K562 (cell line): Measurements from ENCODE around the gene ETFBKMT.

Source experiments
- BACH1 ChIP-seq: fragments of 200-800 bp; sonication (Bioruptor generic); IDR thresholded peaks from 2 replicates; pipeline ENCODE4 v1.6.1; 2016; ENCODE audit warnings: missing genetic modification characterization, missing compliant biosample characterization
- EGR1 ChIP-seq: fragments of 450-650 bp; conservative IDR thresholded peaks from 2 replicates; pipeline ENCODE4 v1.6.1; 2017; ENCODE audit warnings: mild to moderate bottlenecking
- POLR2AphosphoS5 ChIP-seq: IDR thresholded peaks from 2 replicates; pipeline ENCODE4 v1.6.1; 2011; ENCODE audit warnings: mild to moderate bottlenecking, low read depth, low read length, moderate library complexity; ENCODE audit not compliant: control insufficient read depth, insufficient read depth
- TAF15 ChIP-seq: fragments of 200-400 bp; formaldehyde crosslinking; IDR thresholded peaks from 2 replicates; pipeline ENCODE4 v1.6.1; 2017; ENCODE audit warnings: mild to moderate bottlenecking, low read depth, low read length, moderate library complexity
- TF ChIP-seq, protein P1 (sequence below): sonication (generic); formaldehyde crosslinking; IDR thresholded peaks from 2 replicates; pipeline ENCODE4 v1.8.0; 2022; ENCODE audit warnings: mild to moderate bottlenecking, missing genetic modification reagents

DNA sequence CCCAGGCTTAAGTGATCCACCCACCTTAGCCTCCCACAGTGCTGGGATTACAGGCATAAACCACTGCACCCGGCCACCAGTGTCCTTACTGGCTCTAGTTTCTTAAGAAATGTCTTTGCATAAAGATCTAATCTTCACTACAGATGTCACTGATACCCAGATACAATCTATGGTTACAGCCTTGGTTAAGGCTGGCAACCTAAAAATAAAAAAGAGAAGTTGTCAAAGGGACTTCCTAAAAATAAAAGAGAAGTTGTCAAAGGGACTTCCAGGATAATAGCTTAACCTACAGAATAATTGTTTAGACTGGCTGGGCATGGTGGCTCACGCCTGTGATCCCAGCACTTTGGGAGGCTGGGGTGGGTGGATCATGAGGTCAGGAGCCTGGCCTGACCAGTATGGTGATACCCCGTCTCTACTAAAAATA, 27.6 kb downstream of the ETFBKMT start:
- TF ChIP-seq EGR1 (no peak), TAF15 (no peak), POLR2AphosphoS5 (no peak), BACH1 (no peak)
- TF ChIP-seq, protein P1, sequence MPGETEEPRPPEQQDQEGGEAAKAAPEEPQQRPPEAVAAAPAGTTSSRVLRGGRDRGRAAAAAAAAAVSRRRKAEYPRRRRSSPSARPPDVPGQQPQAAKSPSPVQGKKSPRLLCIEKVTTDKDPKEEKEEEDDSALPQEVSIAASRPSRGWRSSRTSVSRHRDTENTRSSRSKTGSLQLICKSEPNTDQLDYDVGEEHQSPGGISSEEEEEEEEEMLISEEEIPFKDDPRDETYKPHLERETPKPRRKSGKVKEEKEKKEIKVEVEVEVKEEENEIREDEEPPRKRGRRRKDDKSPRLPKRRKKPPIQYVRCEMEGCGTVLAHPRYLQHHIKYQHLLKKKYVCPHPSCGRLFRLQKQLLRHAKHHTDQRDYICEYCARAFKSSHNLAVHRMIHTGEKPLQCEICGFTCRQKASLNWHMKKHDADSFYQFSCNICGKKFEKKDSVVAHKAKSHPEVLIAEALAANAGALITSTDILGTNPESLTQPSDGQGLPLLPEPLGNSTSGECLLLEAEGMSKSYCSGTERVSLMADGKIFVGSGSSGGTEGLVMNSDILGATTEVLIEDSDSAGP (CRISPR knock-in tag): no peak
